B cell (primary cell): Measurements from ENCODE around the gene MMP23B.

Experiments
- EZH2 ChIP-seq: IDR thresholded peaks from 2 replicates; pipeline ENCODE4 v1.6.1; 2012; ENCODE audit warnings: borderline replicate concordance, low read depth, mild to moderate bottlenecking, moderate library complexity, low read length; ENCODE audit not compliant: insufficient read depth, poor library complexity, severe bottlenecking
- TF ChIP-seq, protein P1 (sequence below): fragments of 200-600 bp; IDR thresholded peaks from one replicate; pipeline ENCODE4 v1.8.0; 2022; ENCODE audit warnings: antibody characterized with exemption, mild to moderate bottlenecking

DNA sequence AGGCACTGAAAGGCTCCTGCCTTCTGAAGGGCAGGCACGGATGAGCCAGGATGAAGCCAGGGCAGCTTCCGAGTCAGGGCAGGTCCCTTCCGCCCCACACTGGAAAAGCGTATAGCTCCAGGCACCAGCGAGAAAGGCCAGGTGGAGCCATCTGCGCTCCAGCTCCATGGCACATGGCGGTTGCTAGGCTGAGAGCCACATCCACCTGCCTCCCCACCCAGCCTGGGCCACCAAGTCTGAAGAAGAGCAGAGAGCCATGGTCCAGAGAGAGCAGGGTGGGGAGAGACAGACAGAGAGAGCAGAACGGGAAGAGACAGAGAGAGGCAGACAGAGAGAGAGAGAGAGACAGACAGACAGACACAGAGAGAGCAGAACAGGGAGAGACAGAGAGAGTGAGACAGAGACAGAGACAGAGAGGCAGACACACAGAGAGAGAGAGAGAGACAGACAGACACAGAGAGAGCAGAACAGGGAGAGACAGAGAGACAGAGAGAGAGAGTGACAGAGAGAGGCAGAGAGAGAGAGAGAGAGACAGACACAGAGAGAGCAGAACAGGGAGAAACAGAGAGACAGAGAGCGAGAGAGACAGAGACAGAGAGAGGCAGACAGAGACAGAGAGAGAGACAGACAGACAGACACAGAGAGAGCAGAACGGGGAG, 37.2 kb upstream of the MMP23B start:
- no peak for TF ChIP-seq EZH2
- TF ChIP-seq, protein P1, sequence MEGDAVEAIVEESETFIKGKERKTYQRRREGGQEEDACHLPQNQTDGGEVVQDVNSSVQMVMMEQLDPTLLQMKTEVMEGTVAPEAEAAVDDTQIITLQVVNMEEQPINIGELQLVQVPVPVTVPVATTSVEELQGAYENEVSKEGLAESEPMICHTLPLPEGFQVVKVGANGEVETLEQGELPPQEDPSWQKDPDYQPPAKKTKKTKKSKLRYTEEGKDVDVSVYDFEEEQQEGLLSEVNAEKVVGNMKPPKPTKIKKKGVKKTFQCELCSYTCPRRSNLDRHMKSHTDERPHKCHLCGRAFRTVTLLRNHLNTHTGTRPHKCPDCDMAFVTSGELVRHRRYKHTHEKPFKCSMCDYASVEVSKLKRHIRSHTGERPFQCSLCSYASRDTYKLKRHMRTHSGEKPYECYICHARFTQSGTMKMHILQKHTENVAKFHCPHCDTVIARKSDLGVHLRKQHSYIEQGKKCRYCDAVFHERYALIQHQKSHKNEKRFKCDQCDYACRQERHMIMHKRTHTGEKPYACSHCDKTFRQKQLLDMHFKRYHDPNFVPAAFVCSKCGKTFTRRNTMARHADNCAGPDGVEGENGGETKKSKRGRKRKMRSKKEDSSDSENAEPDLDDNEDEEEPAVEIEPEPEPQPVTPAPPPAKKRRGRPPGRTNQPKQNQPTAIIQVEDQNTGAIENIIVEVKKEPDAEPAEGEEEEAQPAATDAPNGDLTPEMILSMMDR: no peak
